Endothelial cell of umbilical vein (primary cell): ENCODE measurements around the gene DAGLB. TPM values are rescaled to one million over a fixed set of nuclear protein-coding genes. Genes with fewer than 3 reads are reported as not detected.

Experiments used
- BruUV-seq: library from RNA; stranded (reverse); fragments of 400-500 nt; replicated peaks from 2 replicates; lab custom pipeline; 2021; lab: Mats Ljungman, UMichigan
- CTCF ChIA-PET: fragments of 300-600, 350-600 bp; sonication (Branson Sonifier 250); formaldehyde crosslinking; loops from one replicate; lab custom pipeline; 2021; ENCODE audit warnings: antibody characterized with exemption, inconsistent platforms; lab: Charles Lee
- POLR2A ChIA-PET: fragments of 300-600, 350-600 bp; sonication (Branson Sonifier 250); formaldehyde crosslinking; loops from one replicate; lab custom pipeline; 2021; ENCODE audit warnings: antibody characterized with exemption, inconsistent platforms; lab: Charles Lee
- DNase-seq: peaks from one replicate; pipeline ENCODE4 v3.0.0-alpha.2; 2011; ENCODE audit warnings: low read depth, low spot score
- FAIRE-seq: peaks from 2 replicates; lab custom pipeline; 2011; peaks lifted over from hg19 to GRCh38; lab: Jason Lieb, UNC
- H2AFZ ChIP-seq: 2 replicates; pipeline ENCODE4 v1.6.0; 2012; ENCODE audit warnings: low read depth, low read length, control low read depth, inconsistent platforms
- H3K27ac ChIP-seq: 2 replicates; pipeline ENCODE4 v1.5.1; 2011; ENCODE audit warnings: low read depth, mild to moderate bottlenecking, control low read depth, low read length, moderate library complexity; ENCODE audit not compliant: insufficient read depth
- H3K27me3 ChIP-seq, 2 experiments: 2 replicates each; pipeline versions ENCODE4 v1.6.0 to v1.6.1; 2011; ENCODE audit warnings: low read length in 2 of 2, mixed read lengths in 1 of 2; ENCODE audit not compliant: control insufficient read depth in 2 of 2, insufficient read depth in 2 of 2
- H3K36me3 ChIP-seq, 2 experiments: 2 replicates in 1 of 2; 3 replicates in 1 of 2; pipeline ENCODE4 v1.5.1; 2011; ENCODE audit warnings: low read length in 2 of 2, mild to moderate bottlenecking in 1 of 2, moderate library complexity in 1 of 2; ENCODE audit not compliant: control insufficient read depth in 2 of 2, insufficient read depth in 2 of 2; ENCODE audit errors: extremely low read depth in 1 of 2
- H3K4me1 ChIP-seq: 3 replicates; pipeline ENCODE4 v1.5.1; 2011; ENCODE audit warnings: mild to moderate bottlenecking, low read length; ENCODE audit not compliant: control insufficient read depth, insufficient read depth; ENCODE audit errors: extremely low read depth
- H3K4me2 ChIP-seq: 2 replicates; pipeline ENCODE4 v1.6.1; 2011; ENCODE audit warnings: low read length, control low read depth, mixed read lengths; ENCODE audit not compliant: insufficient read depth
- H3K4me3 ChIP-seq, 3 experiments: fragments of 200-600 bp in 1 of 3; sonication (generic), shearing (Covaris generic) in 1 of 3; replicated peaks in 1 of 3; 2 replicates each; pipeline ENCODE4 v1.5.1; 2011 to 2016; ENCODE audit warnings: control low read depth in 3 of 3, low read length in 3 of 3, mild to moderate bottlenecking in 2 of 3, inconsistent platforms in 1 of 3, low read depth in 1 of 3, moderate library complexity in 1 of 3; ENCODE audit not compliant: insufficient read depth in 1 of 3
- H3K79me2 ChIP-seq: 2 replicates; pipeline ENCODE4 v1.6.0; 2012; ENCODE audit warnings: low read length, inconsistent platforms; ENCODE audit not compliant: control insufficient read depth, insufficient read depth
- H3K9ac ChIP-seq: replicated peaks from 2 replicates; pipeline ENCODE3; 2011; ENCODE audit warnings: low read length, control low read depth; ENCODE audit not compliant: insufficient read depth; ENCODE audit errors: extremely low read depth
- H3K9me1 ChIP-seq: replicated peaks from 3 replicates; pipeline ENCODE4 v1.6.0; 2011; ENCODE audit warnings: mild to moderate bottlenecking, low read length; ENCODE audit not compliant: control insufficient read depth, insufficient read depth; ENCODE audit errors: extremely low read depth
- H3K9me3 ChIP-seq: replicated peaks from 2 replicates; pipeline ENCODE4 v1.5.1; 2012; ENCODE audit warnings: low read length, inconsistent platforms; ENCODE audit not compliant: control insufficient read depth, insufficient read depth
- H4K20me1 ChIP-seq: replicated peaks from 2 replicates; pipeline ENCODE3; 2011; ENCODE audit warnings: mild to moderate bottlenecking, low read length; ENCODE audit not compliant: control insufficient read depth, insufficient read depth; ENCODE audit errors: extremely low read depth
- EZH2 ChIP-seq: IDR thresholded peaks from 2 replicates; pipeline ENCODE4 v1.6.1; 2012; ENCODE audit warnings: borderline replicate concordance, low read depth, mild to moderate bottlenecking, moderate library complexity, low read length, inconsistent platforms; ENCODE audit not compliant: severe bottlenecking
- FOS ChIP-seq: IDR thresholded peaks from 2 replicates; pipeline ENCODE4 v1.6.1; 2011; ENCODE audit warnings: mild to moderate bottlenecking, low read length, moderate library complexity, borderline replicate concordance; ENCODE audit not compliant: insufficient read depth
- GATA2 ChIP-seq: IDR thresholded peaks from 2 replicates; pipeline ENCODE4 v1.7.0; 2011; ENCODE audit warnings: low read depth, mild to moderate bottlenecking, moderate library complexity, mixed read lengths, low read length; ENCODE audit not compliant: insufficient read length, insufficient read depth
- JUN ChIP-seq: IDR thresholded peaks from 2 replicates; pipeline ENCODE4 v1.6.1; 2011; ENCODE audit warnings: borderline replicate concordance, low read depth; ENCODE audit not compliant: insufficient read length, insufficient read depth
- MYC ChIP-seq: IDR thresholded peaks from one replicate; pipeline ENCODE4 v1.6.1; 2011; ENCODE audit warnings: mild to moderate bottlenecking, low read depth, low read length
- POLR2A ChIP-seq: IDR thresholded peaks from 2 replicates; pipeline ENCODE4 v1.6.1; 2012; ENCODE audit warnings: low read depth, mild to moderate bottlenecking, control low read depth, low read length
- POLR2AphosphoS5 ChIP-seq: IDR thresholded peaks from 2 replicates; pipeline ENCODE4 v1.6.1; 2012; ENCODE audit warnings: low read depth, mild to moderate bottlenecking, control low read depth, low read length, moderate library complexity; ENCODE audit not compliant: insufficient read depth
- dilution Hi-C: fragments of 300-500 bp; cut with MboI; formaldehyde crosslinking; loops from one replicate; pipeline ENCODE4 v1.15.0; 2019; ENCODE audit warnings: low sequenced_read_pairs; ENCODE audit not compliant: extremely low pct_ligation_motif_present
- intact Hi-C: fragments of 100-400 bp; cut with micrococcal nuclease; formaldehyde crosslinking; loops from one replicate; pipeline ENCODE4 v1.10.0; 2022
- polyA plus RNA-seq, 4 experiments: library from polyadenylated mRNA; depleted of rRNA in 3 of 4; stranded (reverse) in 3 of 4; unstranded in 1 of 4; fragments of >200 nt; gene quantifications; 2 replicates each; pipeline versions ENCODE4 v1.2.1 to v1.2.3, GENCODE V29; 2011 to 2012; ENCODE audit warnings: missing spikeins in 1 of 4
- total RNA-seq: library from RNA; stranded (reverse); gene quantifications from 2 replicates; pipeline ENCODE4 v1.2.3, GENCODE V29; 2021
- TF ChIP-seq, protein P1 (sequence below), 2 donors: IDR thresholded peaks; 1 replicate in 1 of 2; 2 replicates in 1 of 2; pipeline ENCODE4 v1.5.1; 2011; ENCODE audit warnings: low read length in 2 of 2, mild to moderate bottlenecking in 2 of 2, moderate library complexity in 2 of 2, control low read depth in 1 of 2, inconsistent platforms in 1 of 2, low read depth in 1 of 2; ENCODE audit not compliant: insufficient read depth in 1 of 2; ENCODE audit errors: extremely low read depth in 1 of 2
- TF ChIP-seq, protein P2 (sequence below): IDR thresholded peaks from 2 replicates; pipeline ENCODE4 v1.6.1; 2011; ENCODE audit not compliant: insufficient read depth, insufficient read length

DAGLB gene
- total and polyA plus RNA-seq, 2 donors (not counting 3 experiments of a cell fraction or from before 2014, with no cell fraction given) = 28.2 to 48.2 TPM

- no peak overlapping the region for H3K9ac ChIP-seq
- H3K4me3 ChIP-seq = no peak overlapping the region
- POLR2A ChIA-PET = no interaction called here
- dilution Hi-C loops (no loop called here), intact Hi-C loops (no loop called here)
- peaks cover 13 to 20% of the 10 kb centered on the region in 2 experiments for H3K36me3 ChIP-seq
- no peak for TF ChIP-seq JUN
- TF ChIP-seq MYC = no peak
- TF ChIP-seq, protein P1, sequence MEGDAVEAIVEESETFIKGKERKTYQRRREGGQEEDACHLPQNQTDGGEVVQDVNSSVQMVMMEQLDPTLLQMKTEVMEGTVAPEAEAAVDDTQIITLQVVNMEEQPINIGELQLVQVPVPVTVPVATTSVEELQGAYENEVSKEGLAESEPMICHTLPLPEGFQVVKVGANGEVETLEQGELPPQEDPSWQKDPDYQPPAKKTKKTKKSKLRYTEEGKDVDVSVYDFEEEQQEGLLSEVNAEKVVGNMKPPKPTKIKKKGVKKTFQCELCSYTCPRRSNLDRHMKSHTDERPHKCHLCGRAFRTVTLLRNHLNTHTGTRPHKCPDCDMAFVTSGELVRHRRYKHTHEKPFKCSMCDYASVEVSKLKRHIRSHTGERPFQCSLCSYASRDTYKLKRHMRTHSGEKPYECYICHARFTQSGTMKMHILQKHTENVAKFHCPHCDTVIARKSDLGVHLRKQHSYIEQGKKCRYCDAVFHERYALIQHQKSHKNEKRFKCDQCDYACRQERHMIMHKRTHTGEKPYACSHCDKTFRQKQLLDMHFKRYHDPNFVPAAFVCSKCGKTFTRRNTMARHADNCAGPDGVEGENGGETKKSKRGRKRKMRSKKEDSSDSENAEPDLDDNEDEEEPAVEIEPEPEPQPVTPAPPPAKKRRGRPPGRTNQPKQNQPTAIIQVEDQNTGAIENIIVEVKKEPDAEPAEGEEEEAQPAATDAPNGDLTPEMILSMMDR (IDR thresholded peaks at IDR 0.05; ENCODE audit: extremely low read depth in 1 of 2, insufficient read depth in 1 of 2, low read depth in 1 of 2, low read length in 2 of 2) = no peak
- TF ChIP-seq FOS = no peak
- TF ChIP-seq POLR2A = no peak
- no peak for TF ChIP-seq POLR2AphosphoS5
- TF ChIP-seq, protein P2, sequence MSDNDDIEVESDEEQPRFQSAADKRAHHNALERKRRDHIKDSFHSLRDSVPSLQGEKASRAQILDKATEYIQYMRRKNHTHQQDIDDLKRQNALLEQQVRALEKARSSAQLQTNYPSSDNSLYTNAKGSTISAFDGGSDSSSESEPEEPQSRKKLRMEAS = no peak
- no peak for TF ChIP-seq EZH2
- no peak for TF ChIP-seq GATA2
- BruUV-seq = no TSS peak
- H3K4me2 ChIP-seq = no peak overlapping the region
- CTCF ChIA-PET = no interaction called here
- no peaks in the 10 kb centered on the region for H3K9me1 ChIP-seq
- H3K9me3 ChIP-seq = no peaks in the 10 kb centered on the region
- DNase-seq (no peak), FAIRE-seq (no peak)
- H2AFZ ChIP-seq = no peak overlapping the region
- no peaks in the 10 kb centered on the region for H3K27me3 ChIP-seq
- H3K27ac ChIP-seq = no peak overlapping the region
- no peaks in the 10 kb centered on the region for H4K20me1 ChIP-seq
- no peaks in the 10 kb centered on the region for H3K4me1 ChIP-seq
- no peaks in the 10 kb centered on the region for H3K79me2 ChIP-seq
These were observed 13.3 kb upstream of the DAGLB start for GRCh38 chr7:6460990-6461584.
